H1 (cell line): ENCODE data around the gene MAP4. TPM values are rescaled to one million over a fixed set of nuclear protein-coding genes. Genes with fewer than 3 reads are reported as not detected.

ENCODE experiments used
- CTCF ChIA-PET: fragments of 300-600 bp; sonication (Branson Sonifier 250); formaldehyde crosslinking; loops from one replicate; lab custom pipeline; 2021; ENCODE audit not compliant: partially characterized antibody; lab: Charles Lee
- POLR2A ChIA-PET: fragments of 300-600 bp; sonication (Branson Sonifier 250); formaldehyde crosslinking; loops from one replicate; lab custom pipeline; 2021; ENCODE audit warnings: inconsistent platforms; ENCODE audit not compliant: partially characterized antibody; lab: Charles Lee
- DNase-seq, 2 experiments: peaks; one replicate each; pipeline versions ENCODE4 v3.0.0 to v3.0.0-alpha.2; 2010 to 2022; ENCODE audit warnings: low spot score in 2 of 2, low read depth in 1 of 2, mixed read lengths in 1 of 2
- FAIRE-seq: peaks from 2 replicates; lab custom pipeline; 2011; peaks lifted over from hg19 to GRCh38; lab: Jason Lieb, UNC
- H2AFZ ChIP-seq: 2 replicates; pipeline ENCODE4 v1.8.1; 2012; ENCODE audit warnings: low read length, inconsistent platforms
- H2AK5ac ChIP-seq: 2 replicates; pipeline ENCODE4 v1.6.1; 2013; ENCODE audit warnings: low read depth, low read length
- H2BK120ac ChIP-seq: replicated peaks from 2 replicates; pipeline ENCODE3; 2013; ENCODE audit warnings: low read depth, low read length, inconsistent platforms
- H2BK12ac ChIP-seq: 2 replicates; pipeline ENCODE4 v1.6.1; 2013; ENCODE audit warnings: low read depth, low read length
- H2BK15ac ChIP-seq: 2 replicates; pipeline ENCODE4 v1.6.1; 2013; ENCODE audit warnings: low read length
- H2BK20ac ChIP-seq: 2 replicates; pipeline ENCODE4 v1.6.1; 2013; ENCODE audit warnings: low read length
- H2BK5ac ChIP-seq: 2 replicates; pipeline ENCODE4 v1.6.1; 2013; ENCODE audit warnings: low read depth, low read length
- H3K14ac ChIP-seq: 2 replicates; pipeline ENCODE4 v1.6.1; 2013; ENCODE audit warnings: inconsistent platforms; ENCODE audit not compliant: insufficient read length
- H3K18ac ChIP-seq: 2 replicates; pipeline ENCODE4 v1.6.1; 2013; ENCODE audit warnings: low read length; ENCODE audit errors: extremely low read depth
- H3K23ac ChIP-seq: 2 replicates; pipeline ENCODE4 v1.6.1; 2013; ENCODE audit warnings: inconsistent platforms; ENCODE audit not compliant: insufficient read length
- H3K23me2 ChIP-seq: 2 replicates; pipeline ENCODE4 v1.6.1; 2013; ENCODE audit warnings: low read depth, low read length
- H3K27ac ChIP-seq: 2 replicates; pipeline ENCODE4 v1.6.1; 2011; ENCODE audit warnings: low read depth, low read length, inconsistent platforms
- H3K27me3 ChIP-seq, 4 experiments: replicated peaks in 1 of 4; 1 replicate in 1 of 4; 2 replicates in 3 of 4; pipeline versions ENCODE4 v1.6.1 to v1.8.1; 2011 to 2013; ENCODE audit warnings: low read length in 3 of 4, mild to moderate bottlenecking in 3 of 4, inconsistent platforms in 2 of 4, mixed read lengths in 2 of 4, moderate library complexity in 1 of 4; ENCODE audit not compliant: control insufficient read depth in 3 of 4, insufficient read depth in 3 of 4; ENCODE audit errors: extremely low read depth in 1 of 4
- H3K36me3 ChIP-seq, 4 experiments: 2 replicates each; pipeline versions ENCODE4 v1.6.1 to v1.8.1; 2011 to 2013; ENCODE audit warnings: mild to moderate bottlenecking in 4 of 4, low read length in 3 of 4, moderate library complexity in 2 of 4, control low read depth in 1 of 4, inconsistent platforms in 1 of 4; ENCODE audit not compliant: insufficient read depth in 4 of 4, control insufficient read depth in 2 of 4
- H3K4ac ChIP-seq: replicated peaks from 2 replicates; pipeline ENCODE3; 2013; ENCODE audit warnings: low read length, low read depth, mixed read lengths, inconsistent platforms; ENCODE audit not compliant: insufficient read length
- H3K4me1 ChIP-seq, 4 experiments: replicated peaks in 1 of 4; 1 replicate in 1 of 4; 2 replicates in 3 of 4; pipeline versions ENCODE4 v1.6.1 to v1.8.1; 2011 to 2013; ENCODE audit warnings: low read length in 3 of 4, inconsistent platforms in 2 of 4, mixed read lengths in 1 of 4; ENCODE audit not compliant: insufficient read depth in 4 of 4, control insufficient read depth in 3 of 4
- H3K4me2 ChIP-seq, 2 experiments: 2 replicates each; pipeline versions ENCODE4 v1.6.1 to v1.8.1; 2011 to 2013; ENCODE audit warnings: low read depth in 2 of 2, low read length in 2 of 2, control low read depth in 1 of 2, inconsistent platforms in 1 of 2, mild to moderate bottlenecking in 1 of 2; ENCODE audit not compliant: insufficient read depth in 1 of 2
- H3K4me3 ChIP-seq, 4 experiments: fragments of 200-600, 300-600 bp in 1 of 4; sonication (generic), shearing (Covaris generic), sonication (Bioruptor Twin) in 1 of 4; 2 replicates each; pipeline versions ENCODE4 v1.5.1 to v1.8.1; 2011 to 2016; ENCODE audit warnings: low read length in 4 of 4, low read depth in 3 of 4, control low read depth in 2 of 4, inconsistent platforms in 2 of 4, mild to moderate bottlenecking in 2 of 4, mixed read lengths in 1 of 4, moderate library complexity in 1 of 4; ENCODE audit not compliant: insufficient read depth in 2 of 4; ENCODE audit errors: extremely low read depth in 1 of 4
- H3K56ac ChIP-seq: replicated peaks from 2 replicates; pipeline ENCODE3; 2013; ENCODE audit warnings: low read depth, mild to moderate bottlenecking, mixed read lengths, low read length, inconsistent platforms; ENCODE audit not compliant: insufficient read length
- H3K79me1 ChIP-seq: 2 replicates; pipeline ENCODE4 v1.6.1; 2013; ENCODE audit warnings: low read depth, low read length, control low read depth
- H3K79me2 ChIP-seq, 2 experiments: 2 replicates each; pipeline versions ENCODE4 v1.6.1 to v1.8.1; 2012 to 2013; ENCODE audit warnings: low read length in 2 of 2, mild to moderate bottlenecking in 2 of 2, inconsistent platforms in 1 of 2; ENCODE audit not compliant: insufficient read depth in 2 of 2, control insufficient read depth in 1 of 2
- H3K9ac ChIP-seq, 4 experiments: replicated peaks in 1 of 4; 1 replicate in 1 of 4; 2 replicates in 3 of 4; pipeline versions ENCODE4 v1.6.1 to v1.8.1; 2011 to 2013; ENCODE audit warnings: low read depth in 3 of 4, low read length in 3 of 4, control low read depth in 2 of 4, mild to moderate bottlenecking in 2 of 4, moderate library complexity in 2 of 4, inconsistent platforms in 1 of 4; ENCODE audit errors: extremely low read depth in 1 of 4
- H3K9me3 ChIP-seq, 2 experiments: 2 replicates each; pipeline versions ENCODE4 v1.6.1 to v1.8.1; 2012 to 2013; ENCODE audit warnings: mild to moderate bottlenecking in 2 of 2, moderate library complexity in 2 of 2, control low read depth in 1 of 2, inconsistent platforms in 1 of 2, low read depth in 1 of 2, low read length in 1 of 2, mixed read lengths in 1 of 2; ENCODE audit not compliant: insufficient read depth in 2 of 2
- H4K20me1 ChIP-seq, 2 experiments: replicated peaks in 1 of 2; 2 replicates each; pipeline versions ENCODE3 to v1.8.1; 2011 to 2013; ENCODE audit warnings: inconsistent platforms in 2 of 2, low read length in 2 of 2, mild to moderate bottlenecking in 1 of 2; ENCODE audit not compliant: insufficient read depth in 2 of 2, control insufficient read depth in 1 of 2
- H4K5ac ChIP-seq: 2 replicates; pipeline ENCODE4 v1.6.1; 2013; ENCODE audit warnings: low read length, low read depth, mixed read lengths, inconsistent platforms; ENCODE audit not compliant: insufficient read length
- H4K8ac ChIP-seq: 2 replicates; pipeline ENCODE4 v1.8.0; 2013; ENCODE audit warnings: mild to moderate bottlenecking, moderate library complexity, low read length, inconsistent platforms; ENCODE audit not compliant: insufficient read depth; ENCODE audit errors: extremely low read depth
- H4K91ac ChIP-seq: replicated peaks from 2 replicates; pipeline ENCODE3; 2013; ENCODE audit warnings: low read length, mixed read lengths, inconsistent platforms; ENCODE audit not compliant: insufficient read length
- CTBP2 ChIP-seq: IDR thresholded peaks from 2 replicates; pipeline ENCODE4 v1.7.0; 2011; ENCODE audit warnings: borderline replicate concordance, mild to moderate bottlenecking, moderate library complexity, mixed read lengths, low read length; ENCODE audit not compliant: insufficient read depth, insufficient read length
- KDM5A ChIP-seq: fragments of 200-600 bp; IDR thresholded peaks from 2 replicates; pipeline ENCODE4 v1.7.1; 2012; ENCODE audit warnings: mild to moderate bottlenecking, low read length, inconsistent platforms, mixed read lengths
- WGBS, 2 experiments: shearing (Covaris generic) in 1 of 2; methylation state at CpG; one replicate each; pipeline versions ENCODE4 v1.1.6 to v1.1.7; 2013 to 2015; ENCODE audit warnings: low lambda C conversion rate in 2 of 2, mixed read lengths in 2 of 2, inconsistent platforms in 1 of 2, low coverage in 1 of 2, missing lambda C conversion rate in 1 of 2; ENCODE audit not compliant: insufficient replicate concordance in 2 of 2, insufficient coverage in 1 of 2, insufficient read length in 1 of 2; ENCODE audit errors: extremely low coverage in 1 of 2, missing lambda C conversion rate in 1 of 2; 5-methylcytosine and 5-hydroxymethylcytosine counted together
- polyA plus RNA-seq, 7 experiments: library from polyadenylated mRNA; depleted of rRNA in 3 of 7; stranded (reverse) in 5 of 7; unstranded in 2 of 7; fragments of >200 nt in 5 of 7; fragments of 200-250 nt in 2 of 7; gene quantifications; 1 replicate in 5 of 7; 2 replicates in 1 of 7; 4 replicates in 1 of 7; pipeline versions ENCODE4 v1.2.1 to v1.2.3, GENCODE V29; 2011 to 2013; ENCODE audit warnings: missing spikeins in 2 of 7, mixed read lengths in 2 of 7
- total RNA-seq: library from RNA; stranded (reverse); fragmentation: NEBNext Ultra II Directional; extraction: Animal tissue kit (Norgen Biotek cat#: 25700); gene quantifications from 2 replicates; pipeline ENCODE4 v1.2.1, GENCODE V29; 2021

The MAP4 gene
- total and polyA plus RNA-seq, 2 of the 8 experiments (the other 6 are each of a cell fraction or from before 2014, with no cell fraction given): 67.0 to 179 TPM

GRCh38 chr3:47916201-47916600, 100.0 kb downstream of the MAP4 start:
- H3K4ac ChIP-seq: no peak overlapping the region
- CTCF ChIA-PET: no interaction called here
- no peak overlapping the region for H2BK12ac ChIP-seq
- H3K18ac ChIP-seq: no peak overlapping the region
- H3K4me3 ChIP-seq: no peak overlapping the region
- no peak overlapping the region for H4K5ac ChIP-seq
- H3K9ac ChIP-seq: no peak overlapping the region
- no peaks in the 10 kb centered on the region for H3K23me2 ChIP-seq
- no peaks in the 10 kb centered on the region for H3K27me3 ChIP-seq
- no peaks in the 10 kb centered on the region for H3K9me3 ChIP-seq
- peaks cover 11 to 35% (median 27%) of the 10 kb centered on the region in 4 experiments for H3K36me3 ChIP-seq
- H4K91ac ChIP-seq: no peak overlapping the region
- no peak overlapping the region for H2BK120ac ChIP-seq
- H3K4me2 ChIP-seq: no peak overlapping the region
- POLR2A ChIA-PET: no interaction called here
- no peak overlapping the region for H3K56ac ChIP-seq
- no peaks in the 10 kb centered on the region for H3K79me2 ChIP-seq
- no peak for FAIRE-seq
- H2AK5ac ChIP-seq: no peak overlapping the region
- no peak for DNase-seq
- no peak overlapping the region for H2BK20ac ChIP-seq
- H2BK5ac ChIP-seq: no peak overlapping the region
- no peak overlapping the region for H3K14ac ChIP-seq
- H4K8ac ChIP-seq: no peak overlapping the region
- no peak overlapping the region for H2AFZ ChIP-seq
- H4K20me1 ChIP-seq: no peaks in the 10 kb centered on the region
- H3K4me1 ChIP-seq: no peaks in the 10 kb centered on the region
- H3K79me1 ChIP-seq: no peaks in the 10 kb centered on the region
- WGBS, 2 experiments: 88% methylated on average over 5 of the region's 5 CpGs; no CpG with 5 or more reads in 1 of the 2 experiments
- H2BK15ac ChIP-seq: no peak overlapping the region
- H3K23ac ChIP-seq: no peak overlapping the region
- H3K27ac ChIP-seq: no peak overlapping the region
- TF ChIP-seq CTBP2: no peak
- no peak for TF ChIP-seq KDM5A
